Ammon's horn (tissue), 1 donor: Measurements from ENCODE around the gene FKRP.

Experiments used
- DNase-seq: peaks from one replicate; pipeline ENCODE4 v3.0.0-alpha.2; 2016; ENCODE audit warnings: low spot score

The FKRP gene

DNA sequence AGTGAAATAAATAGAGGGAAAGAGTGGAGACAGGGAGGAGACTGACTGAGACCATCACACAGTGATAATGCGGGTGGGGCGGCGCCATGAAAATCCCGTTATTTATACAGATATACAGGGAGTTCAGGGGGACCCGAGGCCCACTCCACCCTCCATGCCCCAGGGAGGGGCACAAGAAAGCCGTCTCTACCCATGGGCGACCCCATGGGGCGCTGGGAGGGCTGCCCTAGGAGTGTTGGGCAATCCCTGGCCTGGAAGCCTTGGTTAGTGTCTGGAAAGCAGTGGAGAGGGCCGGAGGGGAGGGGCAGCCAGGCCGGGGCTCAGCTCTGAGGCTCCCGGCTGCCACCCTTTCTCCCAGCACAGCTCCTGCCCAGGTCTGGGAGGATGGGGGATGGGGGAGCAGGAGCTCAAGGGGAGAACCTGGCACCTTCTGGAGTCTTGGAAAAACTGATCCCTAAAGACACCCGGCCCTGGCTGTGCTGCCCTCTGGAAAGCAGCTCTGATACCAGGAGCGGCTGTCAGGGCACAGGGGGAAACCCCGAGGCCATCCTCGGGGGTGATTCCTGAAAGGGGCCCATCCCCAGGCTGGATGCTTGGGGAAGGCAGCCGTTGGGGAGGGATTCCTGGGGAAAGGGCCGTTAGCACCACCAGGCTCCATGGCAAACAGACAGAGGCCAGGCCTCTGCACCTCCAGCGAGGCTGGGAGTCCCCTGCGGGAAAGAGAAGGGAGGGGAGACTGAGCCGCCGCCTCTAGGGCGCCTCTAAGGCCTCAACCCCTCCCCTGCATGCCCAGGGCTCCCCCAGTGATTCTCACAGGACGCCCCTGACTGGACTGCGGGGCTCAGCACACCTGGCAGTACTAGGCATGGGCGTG lies 26.0 kb upstream of the FKRP start:
- DNase-seq = no peak

DNA sequence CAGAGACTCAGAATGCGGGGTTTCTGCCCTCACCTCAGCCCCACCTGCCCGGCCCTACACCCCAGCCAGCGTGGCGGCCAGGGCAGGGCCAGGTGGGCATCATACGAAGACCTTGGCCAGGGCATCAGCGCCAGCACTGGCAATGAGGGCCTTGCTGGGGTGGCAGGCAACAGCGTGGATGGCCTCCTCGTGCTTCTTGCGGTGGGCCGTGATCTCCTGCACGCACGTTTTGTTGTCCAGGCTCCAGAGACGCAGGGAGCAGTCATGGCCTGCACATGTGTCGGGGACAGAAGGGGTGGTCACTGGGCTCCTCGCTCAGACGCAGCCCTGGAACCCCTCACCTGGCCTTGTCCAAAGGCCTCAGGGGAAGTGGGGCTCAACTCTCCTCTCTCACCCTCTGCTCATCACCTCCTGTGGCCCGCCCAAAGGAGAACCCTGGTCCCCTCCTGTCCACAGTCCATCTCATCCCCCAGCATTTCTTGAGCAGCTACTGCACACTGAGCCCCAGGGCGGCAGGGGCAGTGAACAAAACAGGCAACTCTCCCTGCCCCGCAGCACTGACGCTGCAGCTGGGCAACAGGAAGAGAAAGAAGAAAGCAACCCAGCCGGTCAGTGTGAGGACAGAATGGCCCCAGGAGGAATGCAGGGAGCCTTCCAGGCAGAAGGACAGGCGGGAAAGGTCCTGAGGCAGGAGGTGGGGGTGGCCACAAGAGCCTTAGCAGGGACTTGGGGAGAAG lies 25.2 kb upstream of the FKRP start:
- no peak for DNase-seq

DNA sequence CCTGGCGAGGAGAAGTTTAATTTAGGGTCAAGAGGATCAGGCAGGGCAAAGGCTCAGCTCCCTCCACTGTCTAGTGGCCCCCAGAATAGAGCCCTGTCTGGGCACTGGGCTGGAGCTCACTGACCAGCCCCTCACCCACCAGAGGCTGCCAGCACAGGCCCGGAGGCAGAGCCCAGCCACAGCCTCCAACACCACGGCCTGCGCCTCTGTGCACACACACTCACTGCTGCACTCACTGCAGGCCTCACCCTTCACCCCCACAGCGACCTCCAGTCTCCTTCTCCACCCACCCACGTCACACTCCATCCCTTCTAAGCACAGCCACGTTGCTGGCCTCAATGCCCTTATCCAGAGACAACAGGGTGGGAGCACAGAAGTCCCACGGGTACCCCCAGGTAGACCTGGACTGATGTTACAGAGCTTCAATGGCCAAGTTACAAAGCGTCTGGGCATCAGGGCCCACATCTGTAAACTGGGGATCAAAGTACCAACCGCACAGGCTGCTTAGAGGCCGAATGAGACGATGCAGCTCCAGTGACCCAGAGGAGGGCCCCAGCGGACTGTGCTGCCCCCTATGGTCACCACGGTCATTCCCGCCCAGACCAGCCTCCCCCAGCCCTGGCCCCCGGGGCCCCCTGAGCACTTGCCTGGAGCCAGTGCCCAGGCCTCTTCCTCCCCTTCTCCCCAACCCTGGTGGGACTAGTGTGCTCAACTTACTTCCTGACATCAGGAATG lies 24.4 kb upstream of the FKRP start:
- DNase-seq = no peak

DNA sequence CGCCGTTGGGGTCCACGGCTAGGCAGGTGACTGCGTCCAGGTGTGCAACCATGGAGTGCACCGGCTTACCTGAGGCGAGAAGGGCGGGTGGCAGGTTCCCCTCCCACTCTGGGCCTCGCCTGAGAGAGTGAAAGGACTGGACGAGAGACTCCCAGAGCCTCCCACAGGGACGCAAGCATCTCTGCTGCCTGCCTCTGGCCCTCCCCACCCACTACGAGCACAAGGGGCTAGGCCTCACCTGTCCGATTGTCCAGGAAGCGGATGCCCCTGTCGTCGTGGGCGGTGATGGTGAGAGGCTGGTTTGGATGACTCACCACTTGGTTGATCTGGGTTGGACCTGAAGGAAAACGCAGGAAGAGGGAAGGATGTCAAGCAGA lies 23.9 kb upstream of the FKRP start:
- DNase-seq = no peak

DNA sequence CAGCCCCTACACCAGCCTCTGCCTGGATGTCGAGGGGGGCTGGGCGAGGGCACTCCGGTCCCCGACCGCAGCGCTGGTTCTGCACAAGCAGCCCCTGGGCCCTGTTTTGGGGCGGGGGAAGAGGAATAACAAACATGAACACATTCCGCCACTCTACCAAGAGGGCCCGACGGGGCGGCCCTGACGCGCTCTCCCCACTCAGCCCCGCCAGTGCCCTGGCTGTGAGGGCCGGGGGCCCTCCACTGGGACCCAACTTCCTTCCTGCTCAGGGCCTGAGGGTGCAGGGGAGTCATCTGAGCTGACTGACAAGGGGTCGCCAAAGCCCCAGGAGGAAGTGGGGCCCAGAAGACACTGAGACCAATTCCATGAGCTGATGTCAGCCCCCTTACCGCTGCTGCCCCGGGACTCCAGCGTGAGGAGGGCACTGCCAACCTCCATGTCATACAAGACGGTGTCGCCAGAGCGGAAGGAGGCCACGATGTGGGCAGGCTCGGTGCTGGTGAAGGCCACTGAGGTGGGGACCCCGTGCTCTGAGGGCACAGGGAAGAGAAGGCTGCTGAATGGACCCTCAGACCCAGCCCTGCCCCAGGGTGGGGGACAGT lies 23.3 kb upstream of the FKRP start:
- DNase-seq = no peak

DNA sequence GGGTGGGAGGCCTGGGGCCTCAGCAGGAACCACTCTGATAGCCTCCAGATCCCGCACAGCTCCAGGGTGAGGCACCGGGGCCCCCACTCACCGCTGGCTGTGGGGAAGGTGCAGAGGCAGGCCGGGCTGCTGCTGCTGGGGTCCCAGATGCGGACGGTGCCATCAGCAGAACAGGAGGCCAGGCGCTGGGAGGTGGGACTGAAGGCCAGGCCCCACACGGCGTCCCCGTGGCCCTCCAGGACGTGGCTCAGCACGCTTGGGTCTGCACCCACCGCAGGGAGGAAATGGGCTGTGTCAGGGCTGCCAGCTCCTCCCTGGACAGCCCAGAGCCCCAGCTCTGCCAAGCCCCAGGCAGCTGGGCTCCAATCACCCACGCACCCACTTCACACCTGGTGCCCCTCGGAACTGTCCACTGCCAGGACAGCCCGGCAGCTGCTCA lies 22.8 kb upstream of the FKRP start:
- DNase-seq = no peak

DNA sequence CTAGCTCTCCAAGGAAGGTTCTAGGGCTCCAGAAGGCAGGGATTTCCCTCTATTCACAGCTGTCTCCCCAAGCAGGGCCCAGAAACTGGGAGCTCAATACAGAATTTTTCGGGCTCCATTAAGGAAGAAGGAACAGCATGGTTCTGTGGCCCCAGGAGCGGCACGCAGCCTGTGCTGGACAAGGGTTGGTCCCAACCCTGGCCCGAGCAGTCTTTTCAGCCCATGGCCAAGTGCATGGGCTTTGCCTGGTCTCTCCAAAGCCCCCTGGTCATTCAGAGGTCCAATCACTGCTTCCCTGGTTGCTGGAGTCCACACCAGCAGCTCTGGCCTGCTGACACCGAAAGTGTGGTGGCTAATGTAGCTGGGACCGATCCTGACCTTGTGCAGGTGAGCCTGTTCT lies 22.4 kb upstream of the FKRP start:
- no peak for DNase-seq

DNA sequence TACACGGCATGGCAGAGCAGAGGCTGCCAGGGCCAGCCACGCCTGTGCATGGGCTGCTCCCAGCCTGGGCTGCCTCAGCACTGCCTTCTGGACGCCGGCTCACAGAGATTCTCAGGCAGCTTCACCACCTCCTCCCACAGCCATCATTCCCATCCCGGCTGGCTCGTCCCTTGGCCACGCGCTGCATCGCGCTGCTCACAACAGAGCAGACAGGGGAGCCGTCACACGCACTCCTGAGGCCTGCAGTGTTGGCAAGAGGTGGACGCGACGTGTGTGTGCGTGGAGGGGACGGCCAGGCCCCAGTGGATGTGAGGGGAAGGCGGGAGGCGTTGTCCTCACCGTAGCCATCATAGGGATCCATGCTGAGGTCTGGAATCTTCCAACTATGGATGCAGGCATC lies 21.4 kb upstream of the FKRP start:
- DNase-seq = no peak

DNA sequence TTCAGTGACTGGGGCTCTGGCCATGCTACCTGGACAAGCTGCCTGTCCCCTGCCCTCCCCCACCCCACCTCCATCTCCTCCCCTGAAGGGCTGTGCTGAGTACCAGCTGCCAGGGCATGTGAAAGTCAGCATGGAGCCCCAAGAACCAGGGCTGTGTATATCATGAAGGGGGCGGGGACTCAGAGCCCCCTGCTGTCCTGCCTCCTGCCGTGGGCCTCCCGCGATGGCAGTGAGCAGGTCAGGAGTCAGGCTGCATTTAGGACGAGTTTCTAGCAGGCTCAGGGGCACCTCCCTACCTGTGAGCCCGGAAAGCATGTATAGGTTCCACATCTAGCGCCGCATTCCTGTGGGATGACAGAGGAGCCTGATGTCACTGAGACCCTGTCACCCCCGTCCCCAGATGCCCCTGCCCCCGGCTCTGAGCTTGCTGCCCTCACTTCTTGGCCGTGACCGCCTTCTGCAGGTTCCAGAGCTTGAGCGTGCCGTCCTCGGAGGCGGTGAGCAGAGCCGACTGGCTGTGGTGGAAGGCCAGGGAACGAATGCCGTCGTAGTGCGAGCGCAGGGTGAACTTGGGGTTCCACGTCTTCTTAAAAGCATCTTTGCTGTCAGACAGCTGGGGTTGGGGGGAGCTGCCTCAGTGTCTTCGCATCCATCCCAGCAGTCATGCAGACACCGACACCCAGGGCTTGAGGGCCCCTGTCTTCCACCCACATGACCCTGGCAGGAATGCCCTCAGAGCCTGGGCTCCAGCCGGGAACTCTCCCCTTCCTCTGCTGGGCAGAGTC lies 20.6 kb upstream of the FKRP start:
- DNase-seq = no peak

DNA sequence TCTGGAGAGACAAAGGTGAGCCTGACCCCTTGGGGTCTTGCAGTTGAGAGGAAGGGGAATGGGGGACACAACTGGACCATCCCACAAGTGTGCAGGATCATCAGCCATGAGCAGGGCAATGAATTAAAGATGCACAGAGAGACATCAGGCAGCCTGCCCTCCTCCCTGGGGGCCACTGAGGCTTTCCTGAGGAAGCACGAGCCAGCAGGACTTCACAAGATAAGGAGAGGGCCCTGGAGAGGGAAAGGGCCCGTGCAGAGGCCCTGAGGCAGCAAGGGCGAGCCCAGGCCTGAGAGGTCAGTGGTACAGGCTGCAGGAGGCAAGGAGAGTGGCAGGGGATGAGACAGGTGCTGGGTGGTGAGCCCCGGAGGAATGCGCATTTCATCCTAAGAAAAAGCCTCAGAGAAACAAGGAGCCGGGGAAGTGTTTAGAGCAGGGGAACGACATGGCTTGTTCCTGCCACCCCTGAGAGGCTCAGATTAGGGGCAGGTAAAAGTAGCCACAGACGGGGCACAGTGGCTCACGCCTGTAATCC lies 19.9 kb upstream of the FKRP start:
- no peak for DNase-seq

DNA sequence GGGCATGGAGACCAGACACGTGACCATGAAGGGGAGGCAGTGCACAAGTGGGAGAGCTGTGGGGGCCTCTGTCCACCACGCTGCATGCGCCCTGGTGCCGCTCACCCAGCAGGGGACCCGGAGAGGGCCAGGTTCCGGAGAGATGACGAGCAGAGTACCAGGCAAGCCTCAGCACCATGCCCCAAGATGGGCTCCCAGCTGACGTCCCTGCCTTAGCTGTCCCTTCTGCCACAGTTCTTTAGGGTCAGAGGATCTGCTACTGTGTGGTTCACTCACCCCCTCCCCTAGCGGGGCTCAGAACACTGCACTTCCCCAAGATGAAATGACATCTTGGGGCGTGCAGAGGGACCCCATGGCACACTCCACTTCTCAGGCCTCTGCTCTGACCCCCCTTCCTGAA lies 19.3 kb upstream of the FKRP start:
- DNase-seq = no peak

DNA sequence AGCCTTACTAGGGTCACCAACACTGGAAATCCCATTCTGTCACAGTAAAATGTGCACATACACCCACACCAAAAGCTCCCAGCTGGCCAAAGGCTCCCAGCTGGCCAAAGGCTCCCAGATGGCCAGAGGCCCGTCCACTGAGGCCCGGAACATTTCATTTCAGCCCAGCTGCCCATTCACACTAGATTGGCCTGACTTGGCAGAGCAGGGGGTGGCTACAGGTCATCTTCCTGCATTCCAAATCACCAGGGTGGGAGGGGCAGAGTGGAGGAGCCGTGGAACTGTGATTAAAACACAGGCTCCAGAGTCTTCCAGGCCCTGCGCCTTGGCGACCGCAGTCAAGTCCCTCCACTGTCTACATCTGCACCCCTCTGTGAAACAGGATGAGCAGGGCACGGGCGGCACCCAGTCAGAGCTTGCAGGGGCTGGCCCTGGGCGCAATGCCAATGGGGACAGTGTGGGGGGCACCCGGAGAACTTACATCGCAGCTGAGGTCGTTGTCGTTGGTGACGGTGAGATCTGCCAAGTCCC lies 18.8 kb upstream of the FKRP start:
- DNase-seq = no peak

DNA sequence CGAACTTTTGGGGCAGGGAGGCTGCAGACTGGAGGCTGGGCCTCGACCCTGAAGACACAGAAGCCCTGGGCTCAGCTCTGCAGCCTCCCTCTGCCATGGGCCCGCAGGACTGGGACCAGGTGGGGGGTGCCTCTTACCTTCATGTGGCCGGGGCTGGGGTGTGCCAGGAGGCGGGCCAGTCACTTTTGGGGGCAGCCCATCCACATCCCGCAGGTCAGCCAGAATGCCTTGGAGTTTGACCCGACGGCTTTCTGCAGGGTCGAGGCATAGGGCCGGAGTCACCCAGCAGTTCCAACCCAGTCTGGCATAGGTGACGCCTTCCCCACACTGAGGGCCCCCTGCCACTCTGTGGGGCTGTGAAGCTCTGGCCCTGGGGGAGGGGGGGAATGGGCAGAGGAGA lies 18.1 kb upstream of the FKRP start:
- DNase-seq = no peak

DNA sequence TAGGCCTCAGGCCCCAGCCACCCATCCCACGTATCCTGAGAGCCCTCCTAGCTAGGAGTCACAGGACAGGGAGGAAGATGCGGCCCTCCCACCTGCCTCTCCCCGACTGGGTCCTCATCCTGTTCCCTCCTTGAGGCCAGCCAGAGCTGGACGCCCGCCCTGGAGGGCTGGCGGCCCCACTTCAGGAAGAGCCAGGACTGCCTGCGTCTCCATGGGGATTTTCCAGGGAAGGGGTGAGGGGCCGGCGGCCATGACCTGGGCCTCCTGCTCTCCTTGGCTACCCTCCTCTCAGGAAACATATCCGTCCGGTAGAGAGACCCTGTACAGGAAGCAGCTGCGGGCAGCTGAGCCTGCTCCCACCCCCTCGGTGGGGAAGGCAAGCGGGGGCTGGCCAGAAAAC lies 17.6 kb upstream of the FKRP start:
- DNase-seq = no peak

DNA sequence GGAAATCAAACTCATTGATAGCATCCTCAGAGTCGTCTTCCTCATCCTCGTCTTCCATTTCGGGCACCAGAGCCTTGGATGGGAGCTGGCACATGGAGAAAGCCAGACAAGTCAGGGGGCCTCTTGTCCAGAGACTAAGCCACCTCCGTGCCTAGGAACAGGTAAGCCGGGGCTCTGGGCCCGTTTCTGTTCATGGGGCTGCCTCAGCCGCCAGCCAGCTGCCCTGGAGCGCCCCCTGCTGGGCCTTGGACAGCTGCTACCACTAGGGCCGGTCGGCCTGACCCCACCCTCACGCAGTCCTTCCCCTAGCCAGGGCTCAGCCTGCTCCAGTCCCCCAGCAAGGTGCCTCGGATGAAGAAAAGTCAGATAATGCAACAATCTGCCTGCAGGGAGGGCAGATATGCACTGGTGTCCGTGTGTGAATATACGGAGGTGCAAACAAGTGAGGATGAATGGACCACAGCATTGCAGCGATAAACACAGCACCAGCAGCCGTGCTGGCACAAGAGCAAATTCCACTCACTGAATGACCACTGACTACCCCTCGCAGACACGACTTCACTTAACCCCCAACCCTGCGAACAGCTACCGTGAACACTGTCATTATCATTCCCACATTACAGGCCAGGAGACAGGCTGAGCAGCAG lies 17.0 kb upstream of the FKRP start:
- peak; percentile 75 for DNase-seq

DNA sequence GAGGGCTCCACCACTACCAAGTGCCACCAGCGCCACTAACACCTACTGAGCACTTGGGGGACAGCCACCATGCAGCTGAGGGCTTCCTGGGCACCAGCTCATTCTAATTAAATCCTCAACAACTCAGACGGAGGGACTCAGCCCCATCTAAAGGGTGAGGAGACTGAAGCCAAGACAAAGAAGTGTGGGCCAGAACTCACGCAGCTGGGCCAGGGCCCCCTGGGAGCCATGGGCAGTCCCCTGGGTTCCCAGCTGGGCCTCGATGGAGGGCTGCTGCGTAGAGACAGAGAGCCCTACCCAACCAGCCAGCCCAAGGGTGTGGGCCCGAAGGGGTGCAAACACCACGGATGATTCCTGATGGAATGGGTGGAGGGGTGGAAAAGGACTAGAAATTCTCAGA lies 16.2 kb upstream of the FKRP start:
- no peak for DNase-seq

DNA sequence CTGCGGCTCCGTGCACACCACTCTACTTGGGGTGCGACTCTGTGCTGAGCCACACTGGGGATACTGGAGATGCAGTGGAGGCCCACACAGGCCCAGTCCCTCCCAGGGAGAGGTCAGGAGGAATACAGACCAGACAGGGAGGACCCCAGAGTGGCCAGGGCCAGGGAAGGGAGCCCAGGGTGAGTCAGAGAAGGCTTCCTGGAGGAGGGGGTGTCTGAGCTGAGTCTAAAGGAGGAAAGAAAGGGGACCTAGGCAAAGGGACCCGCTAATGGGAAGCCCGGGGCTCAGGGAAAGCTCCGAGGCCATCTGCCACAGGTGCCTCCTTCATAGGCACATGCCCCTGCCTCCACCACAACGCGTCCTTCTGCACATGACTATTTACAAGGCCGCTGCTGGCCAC lies 15.7 kb upstream of the FKRP start:
- no peak for DNase-seq

DNA sequence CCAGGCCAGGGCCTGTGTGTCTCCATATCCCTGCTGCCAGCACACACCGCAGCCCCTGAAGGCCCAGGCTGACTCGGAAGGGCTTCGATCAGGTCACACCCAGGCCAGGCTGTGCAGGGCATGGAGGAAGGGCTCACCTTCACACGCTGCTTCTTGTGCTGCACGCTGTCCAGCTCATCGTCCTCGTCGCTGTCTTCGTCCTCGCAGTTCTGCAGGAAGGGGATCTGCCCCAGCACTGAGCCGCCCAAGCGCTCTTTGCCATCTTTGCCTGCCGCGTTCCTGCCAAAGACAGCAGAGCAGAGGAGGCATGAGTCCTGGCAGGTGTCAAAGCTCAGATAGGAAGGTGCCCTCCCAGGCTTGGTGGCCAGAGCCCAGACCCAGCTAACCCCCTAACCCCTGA lies 15.3 kb upstream of the FKRP start:
- no peak for DNase-seq

DNA sequence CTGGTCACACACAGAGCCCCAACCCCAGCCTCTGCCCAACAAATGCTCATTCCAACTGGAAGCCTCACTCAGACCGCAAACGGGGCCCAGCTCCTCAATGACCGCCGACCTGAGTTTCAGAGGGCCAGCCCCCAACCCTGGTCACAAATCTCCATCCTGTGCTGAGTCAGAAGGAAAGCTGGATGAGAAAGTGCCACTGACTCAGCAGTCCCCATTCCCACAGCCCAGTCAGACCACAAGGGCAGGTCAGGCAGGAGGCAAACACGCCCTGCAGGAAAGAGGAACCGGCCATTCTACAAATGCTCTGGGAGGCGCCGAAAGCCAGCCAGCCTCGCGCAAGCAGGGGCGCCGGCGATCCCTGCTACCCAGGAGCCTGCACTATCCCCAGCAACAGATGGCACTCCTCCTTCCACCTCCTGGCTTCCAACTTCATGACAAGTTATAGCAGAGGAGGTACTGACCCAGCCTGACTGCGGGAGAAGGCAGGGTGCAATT lies 14.8 kb upstream of the FKRP start:
- DNase-seq = no peak

DNA sequence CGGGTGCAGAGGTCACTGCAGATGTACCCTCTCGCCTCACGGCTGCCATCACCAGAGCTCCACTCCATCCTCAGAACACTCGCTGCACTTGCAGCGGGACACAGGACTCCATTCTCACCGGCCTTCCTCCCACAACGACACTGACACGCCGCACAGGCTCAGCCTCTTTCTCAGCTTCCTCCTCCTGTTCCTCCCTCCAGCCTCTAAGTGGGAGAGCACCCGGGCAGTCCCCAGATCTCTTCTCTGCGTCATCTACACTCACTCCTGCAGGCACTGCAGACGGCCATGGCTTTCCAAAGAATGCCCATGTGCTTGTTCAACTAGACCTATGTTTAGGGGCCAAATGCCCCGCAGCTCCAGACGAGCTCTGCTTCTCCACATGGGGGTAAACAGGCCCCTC lies 14.3 kb upstream of the FKRP start:
- no peak for DNase-seq
